Measurements from ENCODE around the gene FTSJ3. TPM values are rescaled to one million over a fixed set of nuclear protein-coding genes. Genes with fewer than 3 reads are reported as not detected.

Gene FTSJ3
- total RNA-seq, 5 donors from 2014 or later (not counting 1 experiment from before 2014, with no cell fraction given) = 39.4 to 64.9 (median 53.3) TPM

Other genes starting within 250 kb of the FTSJ3 start
- gene TACO1, start 226.8 kb downstream of the FTSJ3 start, total RNA-seq = 10 to 100 TPM; 10.9 to 20.5 (median 18.8) TPM
- gene MAP3K3, start 205.2 kb downstream of the FTSJ3 start, total RNA-seq = 10 to 100 TPM; 71.0 to 91.1 (median 85.4) TPM
- 100 to 1,000 TPM; 534 to 851 (median 767) TPM for gene LIMD2, start 127.5 kb downstream of the FTSJ3 start, total RNA-seq
- gene STRADA, start 85.9 kb downstream of the FTSJ3 start, total RNA-seq = 10 to 100 TPM; 46.9 to 58.8 (median 48.6) TPM
- 10 to 100 TPM; 25.4 to 37.0 (median 33.0) TPM for gene CCDC47, start 54.1 kb downstream of the FTSJ3 start, total RNA-seq
- 100 to 1,000 TPM; 110 to 141 (median 123) TPM for gene DDX42, start 53.5 kb downstream of the FTSJ3 start, total RNA-seq
- 100 to 1,000 TPM in 3 of 5 donors, 10 to 100 TPM in 2; 83.9 to 114 (median 107) TPM for gene PSMC5, start 232 bp downstream of the FTSJ3 start, total RNA-seq
- gene SMARCD2, start 15.0 kb upstream of the FTSJ3 start, total RNA-seq = 100 to 1,000 TPM in 4 of 5 donors, 10 to 100 TPM in 1; 94.9 to 129 (median 121) TPM
- not detected for gene CSH2, start 46.0 kb upstream of the FTSJ3 start, total RNA-seq
- not detected for gene GH2, start 54.3 kb upstream of the FTSJ3 start, total RNA-seq
- not detected for gene CSH1, start 68.9 kb upstream of the FTSJ3 start, total RNA-seq
- gene CSHL1, start 83.6 kb upstream of the FTSJ3 start, total RNA-seq = not detected
- gene GH1, start 91.2 kb upstream of the FTSJ3 start, total RNA-seq = not detected
- gene CD79B, start 104.7 kb upstream of the FTSJ3 start, total RNA-seq = 10 to 100 TPM; 13.4 to 53.1 (median 27.7) TPM
- gene SCN4A, start 145.3 kb upstream of the FTSJ3 start, total RNA-seq = under 1 TPM in 3 of 5 donors, not detected in 2; 0.13 to 0.18 (median 0.13) TPM
- gene PRR29, start 170.7 kb upstream of the FTSJ3 start, total RNA-seq = 1 to 10 TPM in 3 of 5 donors, under 1 TPM in 2; 0.50 to 1.9 (median 1.1) TPM
- gene ICAM2, start 193.0 kb upstream of the FTSJ3 start, total RNA-seq = 100 to 1,000 TPM in 3 of 5 donors, 10 to 100 TPM in 2; 69.6 to 132 (median 116) TPM